ENCODE results near the gene RBBP6.

The RBBP6 gene

DNA sequence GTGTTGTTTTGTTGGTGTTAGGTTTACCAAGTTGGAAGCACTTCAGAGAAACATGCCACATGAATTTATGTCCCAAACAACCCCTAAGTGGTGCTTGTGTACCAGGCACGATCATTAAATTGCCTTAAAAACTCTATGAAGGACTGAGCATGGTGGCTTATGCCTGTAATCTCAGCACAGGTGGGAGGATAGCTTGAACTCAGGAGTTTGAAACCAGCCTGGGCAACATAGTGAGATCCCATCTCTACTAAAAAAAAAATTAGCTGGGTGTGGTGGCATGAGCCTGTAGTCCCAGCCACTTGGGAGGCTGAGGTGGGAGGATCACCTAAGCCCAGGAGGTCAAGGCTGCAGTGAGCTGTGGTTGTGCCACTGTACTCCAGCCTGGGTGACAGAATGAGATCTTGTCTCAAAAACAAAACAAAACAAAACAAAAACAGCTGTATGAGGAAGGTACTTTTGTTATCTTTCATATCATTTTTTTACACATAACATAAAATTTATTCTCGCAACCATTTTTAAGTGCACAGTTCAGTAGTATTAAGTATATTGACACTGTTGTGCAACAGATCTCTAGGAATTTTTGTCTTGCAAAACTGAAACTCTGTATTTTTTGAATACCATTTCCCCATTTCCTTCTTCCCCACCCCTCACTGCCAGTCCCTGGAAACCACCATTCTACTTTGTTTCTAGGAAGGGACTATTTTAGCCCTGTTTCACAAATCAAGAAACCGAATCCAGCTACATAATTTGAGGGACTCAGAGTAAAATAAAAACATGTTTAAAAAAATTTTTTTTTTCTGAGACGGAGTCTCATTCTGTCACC is 14.3 kb upstream of the RBBP6 start:
- in situ Hi-C loops (cut with MboI; ENCODE audit: low sequenced_read_pairs) = no loop called here

GRCh38 chr16:24525970-24526559 is 13.3 kb upstream of the RBBP6 start:
- in situ Hi-C loops (cut with MboI; ENCODE audit: low sequenced_read_pairs) = no loop called here

GRCh38 chr16:24526701-24527495 is 12.5 kb upstream of the RBBP6 start:
- in situ Hi-C loops (cut with MboI; ENCODE audit: low sequenced_read_pairs) = no loop called here

- in situ Hi-C loops (cut with MboI; ENCODE audit: low sequenced_read_pairs) = no loop called here
These were observed 8.2 kb upstream of the RBBP6 start for GRCh38 chr16:24531166-24531565.

DNA sequence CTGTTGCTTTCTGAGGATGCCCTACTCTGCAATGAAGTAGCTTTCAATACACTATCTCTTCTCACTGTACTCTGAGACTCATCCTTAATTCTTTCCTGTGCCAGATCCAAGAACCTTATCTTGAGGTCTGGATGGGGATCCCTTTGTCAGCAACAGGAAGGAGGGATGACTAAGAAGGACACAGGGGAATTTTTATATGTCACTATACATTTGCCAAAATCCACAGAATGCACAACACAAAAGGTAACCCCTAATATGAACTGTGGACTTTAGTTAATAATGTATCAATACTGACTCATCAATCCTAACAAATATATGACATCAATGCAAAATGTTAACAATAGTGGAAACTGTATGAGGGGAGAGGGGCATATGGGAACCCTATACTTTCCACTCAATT is 4.7 kb upstream of the RBBP6 start:
- in situ Hi-C loops (cut with MboI; ENCODE audit: low sequenced_read_pairs) = no loop called here

GRCh38 chr16:24535827-24536226 is 3.5 kb upstream of the RBBP6 start:
- in situ Hi-C loops (cut with MboI; ENCODE audit: low sequenced_read_pairs) = no loop called here

DNA sequence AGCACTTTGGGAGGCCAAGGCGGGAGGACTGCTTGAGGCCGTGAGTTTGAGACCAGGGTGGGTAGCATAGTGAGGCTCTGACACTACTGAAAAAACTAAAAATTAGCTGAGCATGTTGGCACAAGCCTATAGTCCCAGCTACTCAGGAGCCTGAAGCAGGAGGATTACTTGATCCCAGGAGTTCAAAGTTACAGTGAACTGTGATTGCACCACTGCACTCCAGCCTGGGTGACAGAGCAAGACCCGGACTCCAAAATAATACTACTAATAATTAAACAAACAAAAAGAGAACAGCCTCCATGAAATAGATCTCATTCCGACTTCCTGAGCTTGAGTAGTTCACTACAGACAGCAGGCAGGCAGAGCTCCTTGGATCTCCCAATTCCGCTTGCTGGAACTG is 2.7 kb upstream of the RBBP6 start:
- in situ Hi-C loops (cut with MboI; ENCODE audit: low sequenced_read_pairs) = no loop called here

DNA sequence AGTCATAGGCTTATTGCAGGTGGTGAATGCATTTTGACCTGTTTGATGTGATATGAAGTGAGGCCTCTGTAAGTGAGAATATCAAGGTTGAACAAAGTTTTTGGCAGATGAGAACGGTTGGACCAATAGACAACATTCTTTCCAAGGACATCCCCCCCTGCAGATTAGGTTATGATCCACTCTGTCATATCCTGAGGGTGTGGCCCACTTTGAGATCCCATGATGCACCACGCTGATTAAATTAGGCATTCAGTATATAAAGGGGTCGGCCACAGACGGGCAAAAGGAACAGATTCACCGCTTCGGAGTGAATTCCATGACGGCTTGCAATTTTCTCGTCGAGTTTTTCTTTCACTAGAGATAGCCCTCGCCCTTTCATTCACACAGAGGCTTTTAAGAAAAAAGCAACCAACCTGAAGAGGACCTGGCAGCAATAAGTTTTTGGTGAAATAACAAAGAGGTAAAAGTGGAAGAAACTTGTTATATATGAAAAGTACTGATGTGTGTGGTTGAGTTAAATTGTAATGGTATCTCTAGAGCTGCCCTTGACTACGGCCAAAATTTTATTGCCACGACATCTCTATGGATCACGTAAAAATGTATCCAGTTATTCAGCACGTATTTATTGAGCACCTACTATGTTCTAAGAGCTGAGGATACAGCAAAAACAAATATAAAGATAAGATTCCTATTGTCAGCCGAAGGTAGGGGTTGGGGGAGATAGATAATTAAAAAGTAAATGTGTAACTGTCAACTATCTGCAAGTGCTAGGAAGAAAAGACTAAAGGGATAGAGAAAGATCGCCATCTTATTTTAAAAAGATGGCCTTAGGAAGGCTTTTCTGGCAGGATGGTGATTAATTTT is 1.7 kb upstream of the RBBP6 start:
- in situ Hi-C loops (cut with MboI; ENCODE audit: low sequenced_read_pairs) = no loop called here

- in situ Hi-C loops (cut with MboI; ENCODE audit: low sequenced_read_pairs) = no loop called here
These were observed 541 bp upstream of the RBBP6 start for GRCh38 chr16:24538756-24539294.

- in situ Hi-C loops (cut with MboI; ENCODE audit: low sequenced_read_pairs) = no loop called here
These were observed 660 bp downstream of the RBBP6 start for GRCh38 chr16:24539850-24540601.

DNA sequence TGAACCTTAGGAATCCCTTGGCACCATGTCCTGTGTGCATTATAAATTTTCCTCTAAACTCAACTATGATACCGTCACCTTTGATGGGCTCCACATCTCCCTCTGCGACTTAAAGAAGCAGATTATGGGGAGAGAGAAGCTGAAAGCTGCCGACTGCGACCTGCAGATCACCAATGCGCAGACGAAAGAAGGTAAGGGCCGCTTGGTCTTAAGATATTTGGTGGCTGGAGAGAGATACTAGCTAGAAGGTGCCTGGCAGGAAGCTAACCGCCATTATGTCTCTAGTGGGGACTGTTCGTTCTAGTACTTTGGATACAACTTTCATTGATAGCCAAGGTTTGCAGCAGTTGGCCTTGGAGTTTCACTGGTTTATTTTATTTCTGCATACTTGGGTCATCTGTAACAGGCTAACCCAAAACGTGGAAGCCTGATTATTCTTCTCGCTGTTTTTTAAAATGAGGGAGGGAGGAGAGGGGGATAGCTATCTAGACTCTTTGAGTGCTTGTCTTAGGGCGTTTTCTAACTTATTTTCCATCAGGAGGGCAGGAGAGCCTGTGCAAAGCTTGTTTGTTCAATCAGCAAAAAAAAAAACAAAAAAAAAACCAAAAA is 1.3 kb downstream of the RBBP6 start:
- in situ Hi-C loops (cut with MboI; ENCODE audit: low sequenced_read_pairs) = no loop called here

GRCh38 chr16:24541233-24541933 is 2.0 kb downstream of the RBBP6 start:
- in situ Hi-C loops (cut with MboI; ENCODE audit: low sequenced_read_pairs) = no loop called here

- in situ Hi-C loops (cut with MboI; ENCODE audit: low sequenced_read_pairs) = no loop called here
These were observed 4.6 kb downstream of the RBBP6 start for GRCh38 chr16:24543949-24544348.

DNA sequence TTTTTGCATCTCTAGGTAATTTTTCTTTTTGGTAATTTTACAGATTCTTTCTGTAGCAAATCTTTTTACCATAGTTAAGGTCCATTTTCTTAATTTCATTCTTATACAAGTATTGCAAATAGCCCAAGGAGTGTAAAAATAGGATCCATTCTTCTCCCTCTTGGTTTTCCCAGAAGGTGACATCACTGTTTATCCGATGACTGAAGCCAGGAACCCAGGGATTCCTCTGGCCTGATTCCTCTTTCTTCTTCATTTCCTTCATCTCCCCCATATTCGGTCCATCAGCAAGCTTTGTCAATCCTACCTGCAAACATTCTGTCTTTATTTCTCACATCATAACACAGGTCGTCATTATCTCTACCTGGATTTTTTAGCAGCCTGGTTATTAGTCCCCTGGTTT is 5.3 kb downstream of the RBBP6 start:
- in situ Hi-C loops (cut with MboI; ENCODE audit: low sequenced_read_pairs) = no loop called here

DNA sequence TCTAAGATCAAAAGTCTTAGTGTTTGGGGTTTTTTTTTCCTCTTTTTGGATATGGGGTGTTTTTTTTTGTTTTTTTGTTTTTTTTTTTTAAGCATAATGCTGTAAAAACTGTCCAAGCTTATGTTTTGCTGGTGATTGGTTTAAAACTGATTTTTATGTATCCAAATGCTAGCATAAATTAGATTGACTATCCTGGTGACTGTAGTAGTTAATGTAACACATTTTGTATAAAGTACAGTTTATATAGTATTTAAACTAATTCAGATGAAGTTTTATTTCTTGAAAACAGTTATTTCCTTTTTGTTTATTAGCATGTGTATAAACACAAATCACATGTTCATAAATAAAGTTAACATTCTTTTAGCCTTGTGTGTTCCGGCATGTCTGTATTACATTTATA is 10.9 kb downstream of the RBBP6 start:
- in situ Hi-C loops (cut with MboI; ENCODE audit: low sequenced_read_pairs) = loop anchor here (25.0 kb wide), 1 partner anchor 262 kb away; no protein-coding TSS in a partner anchor

DNA sequence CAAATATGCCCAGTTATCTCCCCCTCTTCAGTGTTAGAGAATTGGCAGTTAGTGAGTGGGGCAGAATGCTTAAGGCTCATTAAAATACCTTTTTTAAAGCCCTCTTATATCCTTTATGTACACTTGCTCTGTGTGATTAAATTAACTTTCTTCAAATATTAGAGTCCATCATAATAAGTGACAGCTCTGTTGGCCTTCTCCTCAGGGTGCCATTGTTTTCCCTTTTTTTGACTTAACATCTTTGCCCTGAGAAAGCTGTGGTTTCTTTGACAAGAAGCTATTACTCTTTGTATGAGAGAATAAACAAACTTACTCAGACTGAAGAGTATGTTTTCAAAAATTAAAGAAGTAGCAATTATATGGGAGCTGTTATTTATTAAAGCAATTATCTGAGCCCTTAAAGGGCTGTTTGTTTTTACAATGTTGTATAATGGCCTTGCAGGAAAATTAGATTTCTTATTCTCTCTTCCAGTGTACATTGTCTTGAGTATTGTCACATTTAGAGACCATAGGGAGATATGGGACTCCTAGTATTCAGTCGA is 13.4 kb downstream of the RBBP6 start:
- in situ Hi-C loops (cut with MboI; ENCODE audit: low sequenced_read_pairs) = loop anchor here (25.0 kb wide), 1 partner anchor 260 kb away; no protein-coding TSS in a partner anchor

GRCh38 chr16:24553983-24554382 is 14.6 kb downstream of the RBBP6 start:
- in situ Hi-C loops (cut with MboI; ENCODE audit: low sequenced_read_pairs) = loop anchor here (25.0 kb wide), 1 partner anchor 258 kb away; no protein-coding TSS in a partner anchor

DNA sequence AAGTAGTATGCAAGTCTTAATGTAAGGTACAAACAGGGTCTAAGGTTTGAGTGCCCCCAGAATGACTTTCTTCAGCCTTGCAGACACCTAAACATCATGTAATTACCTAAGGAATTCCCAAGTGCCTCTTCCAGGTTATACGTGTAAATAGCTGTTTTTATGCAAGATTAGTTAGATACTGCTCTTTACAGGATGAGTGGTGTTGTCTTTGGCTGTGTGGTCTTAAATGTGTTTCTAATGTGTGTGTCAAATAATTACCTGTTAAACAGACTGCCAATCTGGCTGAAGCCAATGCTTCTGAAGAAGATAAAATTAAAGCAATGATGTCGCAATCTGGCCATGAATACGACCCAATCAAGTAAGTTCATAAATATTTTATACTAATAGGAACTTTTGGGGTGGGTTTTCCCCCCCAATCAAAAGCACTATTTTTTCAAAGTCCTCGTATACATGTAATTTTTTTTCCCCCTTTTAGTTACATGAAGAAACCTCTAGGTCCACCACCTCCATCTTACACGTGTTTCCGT is 16.0 kb downstream of the RBBP6 start:
- in situ Hi-C loops (cut with MboI; ENCODE audit: low sequenced_read_pairs) = loop anchor here (25.0 kb wide), 1 partner anchor 257 kb away; no protein-coding TSS in a partner anchor

Measured in HL-60/S4 treated with phorbol 12-myristate 13-acetate at 8.2 ng/mL for 4 days and 3 days (cell line).